NCI-H2227 (cell line): ENCODE measurements around the gene OPN1MW3.
"Not testable (repeated sequence)": the region's sequence is repeated elsewhere in the genome, so short reads cannot be mapped to it uniquely, and the experiment has no call there.

Source experiments
- DNase-seq: peaks from one replicate; lab custom pipeline; 2025; ENCODE audit not compliant: unreplicated experiment; lab: John Stamatoyannopoulos, UW

OPN1MW3 gene

DNA sequence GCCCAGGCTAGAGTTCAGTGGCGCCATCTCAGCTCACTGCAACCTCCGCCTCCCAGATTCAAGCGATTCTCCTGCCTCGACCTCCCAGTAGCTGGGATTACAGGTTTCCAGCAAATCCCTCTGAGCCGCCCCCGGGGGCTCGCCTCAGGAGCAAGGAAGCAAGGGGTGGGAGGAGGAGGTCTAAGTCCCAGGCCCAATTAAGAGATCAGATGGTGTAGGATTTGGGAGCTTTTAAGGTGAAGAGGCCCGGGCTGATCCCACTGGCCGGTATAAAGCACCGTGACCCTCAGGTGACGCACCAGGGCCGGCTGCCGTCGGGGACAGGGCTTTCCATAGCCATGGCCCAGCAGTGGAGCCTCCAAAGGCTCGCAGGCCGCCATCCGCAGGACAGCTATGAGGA, at the start of gene OPN1MW3:
Gene OPN1MW3, plus strand, starts transcription at position 301 of the 400 bp plus-strand sequence. Its CDS starts 38 bp downstream, at position 339.
- not testable (repeated sequence) for DNase-seq

DNA sequence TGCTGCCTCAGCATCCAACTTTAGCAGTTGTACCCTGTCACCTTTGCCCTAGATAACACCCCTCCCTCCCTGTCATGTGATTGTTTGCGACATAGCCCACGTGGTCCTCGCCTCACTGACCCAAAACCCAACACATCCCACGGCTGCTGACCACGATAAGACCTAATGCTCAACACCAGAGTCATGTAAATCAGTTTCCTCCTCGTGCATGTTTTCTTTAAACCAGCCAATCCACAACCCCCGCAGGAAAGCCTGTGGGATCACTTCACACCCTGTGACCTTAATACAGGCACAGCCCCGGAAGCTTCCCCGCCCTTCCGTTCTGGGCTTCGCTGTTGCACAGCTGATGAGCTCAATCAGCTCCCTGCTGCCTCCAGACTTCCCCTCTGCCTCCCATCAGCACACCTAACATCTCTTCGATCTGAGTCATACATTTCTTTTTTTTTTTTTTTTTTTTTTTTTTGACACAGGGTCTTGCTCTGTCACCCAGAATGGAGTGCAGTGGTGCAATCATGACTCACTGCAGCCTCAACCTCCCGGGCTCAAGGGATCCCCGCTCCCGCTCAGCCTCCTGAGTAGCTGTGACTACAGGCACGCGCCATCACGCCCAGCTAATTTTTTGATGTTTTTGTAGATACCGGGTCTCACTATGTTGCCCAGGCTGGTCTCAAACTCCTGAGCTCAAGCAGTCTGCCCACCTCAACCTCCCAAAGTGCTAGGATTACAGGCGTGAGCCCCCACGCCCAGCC, 47.5 kb upstream of the OPN1MW3 start:
- not testable (repeated sequence) for DNase-seq

DNA sequence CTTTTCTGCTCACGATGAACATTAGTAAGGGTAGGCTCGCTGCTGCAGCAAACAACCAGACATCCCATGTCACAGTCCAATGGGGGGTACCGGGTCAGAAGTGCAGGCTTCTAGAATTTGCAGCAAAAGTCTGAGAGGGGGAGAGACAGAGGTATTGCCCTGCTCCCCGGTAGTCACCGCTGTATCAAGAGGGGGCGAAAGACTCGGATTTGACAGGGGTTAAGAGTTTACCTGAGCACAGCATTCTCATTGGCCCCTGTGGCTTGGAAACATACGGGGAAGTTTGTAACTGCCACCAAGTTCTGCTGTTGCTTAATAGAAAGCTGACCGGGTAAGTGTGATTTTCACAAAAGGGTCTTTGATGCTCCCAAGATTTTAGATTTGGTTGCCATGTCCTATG, 46.3 kb upstream of the OPN1MW3 start:
- not testable (repeated sequence) for DNase-seq

DNA sequence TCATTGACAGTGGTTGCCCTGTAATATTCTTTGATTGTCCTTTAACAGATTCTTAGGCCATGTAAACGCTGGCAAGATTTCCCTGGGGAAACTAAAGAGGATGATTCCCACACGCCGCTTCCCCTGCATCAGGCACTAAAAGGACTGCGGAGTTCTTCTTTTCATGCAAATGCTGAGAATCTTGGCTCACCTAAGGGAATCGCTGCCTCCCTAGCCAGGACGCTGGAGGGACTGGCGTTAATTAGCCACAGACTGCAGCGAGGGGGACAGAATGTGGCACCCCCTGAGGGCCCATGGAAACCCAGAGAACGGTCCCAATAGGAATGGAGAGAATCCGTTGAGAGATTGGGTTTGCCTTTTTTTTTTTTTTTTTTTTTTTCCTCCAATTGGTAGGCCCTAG, 45.9 kb upstream of the OPN1MW3 start:
- not testable (repeated sequence) for DNase-seq

DNA sequence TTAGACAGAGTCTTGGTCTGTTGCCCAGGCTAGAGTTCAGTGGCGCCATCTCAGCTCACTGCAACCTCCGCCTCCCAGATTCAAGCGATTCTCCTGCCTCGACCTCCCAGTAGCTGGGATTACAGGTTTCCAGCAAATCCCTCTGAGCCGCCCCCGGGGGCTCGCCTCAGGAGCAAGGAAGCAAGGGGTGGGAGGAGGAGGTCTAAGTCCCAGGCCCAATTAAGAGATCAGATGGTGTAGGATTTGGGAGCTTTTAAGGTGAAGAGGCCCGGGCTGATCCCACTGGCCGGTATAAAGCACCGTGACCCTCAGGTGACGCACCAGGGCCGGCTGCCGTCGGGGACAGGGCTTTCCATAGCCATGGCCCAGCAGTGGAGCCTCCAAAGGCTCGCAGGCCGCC, 37.9 kb upstream of the OPN1MW3 start, which contains the start of gene OPN1MW2:
Gene OPN1MW2, plus strand, starts transcription at position 301 of the 400 bp plus-strand sequence. Its CDS starts 60 bp downstream, at position 361.
- not testable (repeated sequence) for DNase-seq

DNA sequence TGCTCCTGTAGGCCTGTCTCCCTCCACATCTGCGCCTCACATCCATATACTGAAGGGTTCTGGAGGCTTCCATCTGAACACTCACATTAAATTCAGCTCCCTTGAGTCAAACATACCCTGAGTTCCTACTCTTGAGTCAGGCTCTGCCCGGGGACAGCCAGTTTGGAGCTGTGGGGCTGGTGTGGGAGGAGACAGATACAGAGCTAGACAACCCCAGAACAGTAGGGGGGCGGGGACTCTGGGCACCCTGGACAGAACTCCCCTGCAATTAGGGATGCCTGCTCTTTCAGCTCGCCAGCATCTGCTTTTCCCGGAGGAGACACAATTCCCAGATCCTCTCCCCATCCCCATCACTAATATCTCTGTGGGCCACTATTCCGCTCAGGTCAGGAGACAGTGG, 32.1 kb upstream of the OPN1MW3 start:
- not testable (repeated sequence) for DNase-seq

DNA sequence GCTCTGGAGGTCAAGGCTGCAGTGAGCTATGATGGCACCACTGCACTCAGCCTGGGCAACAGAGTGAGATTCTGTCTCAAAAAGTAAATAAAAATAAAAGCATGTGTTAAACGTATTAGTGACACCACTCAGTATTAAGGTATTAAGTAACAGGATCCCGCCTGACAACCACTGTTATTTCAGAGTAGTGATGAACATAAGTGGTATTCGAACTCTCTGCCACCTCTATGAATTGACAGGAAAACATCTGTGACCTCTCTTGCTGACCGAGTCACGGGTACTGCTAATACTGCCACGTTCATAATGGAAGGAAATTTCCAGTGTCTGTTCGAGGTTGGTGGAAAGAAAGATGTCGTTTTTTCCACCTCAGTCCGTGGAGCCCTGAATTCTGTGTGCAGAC, 30.7 kb upstream of the OPN1MW3 start:
- DNase-seq, result not testable (repeated sequence)

DNA sequence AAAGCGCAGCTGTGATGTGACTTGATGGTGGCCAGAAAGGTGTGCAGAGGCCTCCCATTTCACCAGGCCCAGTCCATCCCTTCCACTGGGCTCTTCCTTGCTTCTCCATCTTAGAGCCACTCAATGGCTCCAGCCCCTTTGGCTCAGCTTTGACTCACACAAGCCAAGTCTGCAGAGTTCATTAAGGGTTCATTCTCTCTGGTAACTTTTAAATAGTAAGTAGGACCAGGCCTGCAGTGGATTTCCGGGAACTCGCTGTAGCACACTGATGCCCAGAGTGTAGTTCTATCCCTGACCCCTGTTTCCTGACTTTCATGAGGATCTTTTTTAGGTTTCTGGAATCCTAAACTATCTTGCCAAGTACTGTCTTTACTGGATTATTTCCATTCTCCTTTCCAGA, 25.9 kb upstream of the OPN1MW3 start:
- not testable (repeated sequence) for DNase-seq

DNA sequence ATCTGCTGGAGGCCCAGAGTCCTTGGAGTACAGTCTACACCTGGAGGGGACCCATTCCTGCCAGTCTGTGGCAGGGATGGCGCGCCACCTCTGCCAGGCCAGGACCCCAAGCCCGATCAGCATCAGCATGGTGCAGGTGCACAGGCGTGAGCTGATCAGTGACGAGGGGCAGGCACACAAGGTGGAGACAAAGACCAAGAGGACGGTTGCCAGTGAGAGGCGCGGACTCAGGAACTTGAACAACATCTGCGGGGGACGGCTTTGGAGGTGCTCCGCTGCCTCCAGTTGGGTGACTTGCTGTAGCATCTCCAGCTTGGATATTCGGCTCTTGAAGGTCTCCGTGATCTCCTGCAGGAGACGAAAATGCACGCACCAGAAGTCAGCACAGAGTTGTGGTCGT, 23.8 kb upstream of the OPN1MW3 start:
- DNase-seq, result not testable (repeated sequence)

DNA sequence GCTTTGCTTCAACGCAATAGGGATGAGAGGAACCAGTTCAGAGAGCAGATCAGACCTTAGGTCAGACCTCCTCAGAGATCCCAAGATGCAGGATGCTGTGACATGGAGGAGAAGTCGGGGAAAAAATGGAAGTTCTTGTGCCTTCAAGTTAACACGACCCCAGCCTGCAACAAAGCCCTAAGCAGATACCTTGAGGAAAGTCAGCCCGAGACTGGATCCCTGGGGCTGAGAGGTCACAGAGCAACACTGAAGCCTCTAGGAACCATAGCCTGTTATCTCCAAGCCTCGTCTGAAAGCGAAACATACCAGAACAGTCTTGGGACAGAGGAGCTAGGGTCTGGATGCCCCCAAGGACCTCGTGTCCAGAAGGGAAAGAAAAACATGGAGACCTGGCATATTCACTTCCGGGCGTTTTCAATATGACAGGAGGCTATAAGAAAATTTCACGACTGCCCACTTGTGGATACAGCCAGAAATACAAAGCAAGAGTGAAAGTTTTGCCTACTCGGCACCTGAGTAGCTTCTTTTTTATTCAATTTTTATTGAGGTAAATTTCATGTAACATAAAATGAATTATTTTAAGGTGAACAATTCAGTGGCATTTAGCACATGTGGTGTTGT, 18.3 kb upstream of the OPN1MW3 start:
- not testable (repeated sequence) for DNase-seq

DNA sequence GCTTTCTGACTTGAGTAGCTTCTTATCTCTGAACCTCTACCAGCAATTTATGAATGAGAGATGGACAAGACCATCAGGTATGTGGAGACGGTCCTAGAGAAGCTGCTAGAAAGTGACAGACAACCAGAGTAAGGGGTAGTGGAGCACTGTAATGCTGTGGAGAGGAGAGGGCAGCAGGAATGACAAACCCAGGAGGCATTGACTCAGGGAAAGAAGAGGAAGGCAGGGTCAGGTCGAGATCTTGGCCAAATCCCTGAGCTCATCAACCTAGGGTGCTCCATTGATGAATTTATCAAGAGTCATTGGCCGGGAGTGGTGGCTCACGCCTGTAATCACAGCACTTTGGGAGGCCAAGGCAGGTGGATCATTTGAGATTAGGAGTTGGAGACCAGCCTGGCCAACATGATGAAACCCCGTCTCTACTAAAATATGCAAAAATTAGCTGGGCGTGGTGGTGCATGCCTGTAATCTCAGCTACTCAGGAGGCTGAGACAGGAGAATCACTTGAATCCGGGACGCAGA, 17.3 kb upstream of the OPN1MW3 start:
- not testable (repeated sequence) for DNase-seq

DNA sequence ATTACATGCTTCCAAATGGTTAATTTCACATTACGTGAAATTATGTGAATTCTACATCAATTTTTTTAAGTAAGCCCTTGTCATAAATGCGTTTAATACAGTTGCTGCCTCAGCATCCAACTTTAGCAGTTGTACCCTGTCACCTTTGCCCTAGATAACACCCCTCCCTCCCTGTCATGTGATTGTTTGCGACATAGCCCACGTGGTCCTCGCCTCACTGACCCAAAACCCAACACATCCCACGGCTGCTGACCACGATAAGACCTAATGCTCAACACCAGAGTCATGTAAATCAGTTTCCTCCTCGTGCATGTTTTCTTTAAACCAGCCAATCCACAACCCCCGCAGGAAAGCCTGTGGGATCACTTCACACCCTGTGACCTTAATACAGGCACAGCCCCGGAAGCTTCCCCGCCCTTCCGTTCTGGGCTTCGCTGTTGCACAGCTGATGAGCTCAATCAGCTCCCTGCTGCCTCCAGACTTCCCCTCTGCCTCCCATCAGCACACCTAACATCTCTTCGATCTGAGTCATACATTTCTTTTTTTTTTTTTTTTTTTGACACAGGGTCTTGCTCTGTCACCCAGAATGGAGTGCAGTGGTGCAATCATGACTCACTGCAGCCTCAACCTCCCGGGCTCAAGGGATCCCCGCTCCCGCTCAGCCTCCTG, 9.9 kb upstream of the OPN1MW3 start:
- not testable (repeated sequence) for DNase-seq

DNA sequence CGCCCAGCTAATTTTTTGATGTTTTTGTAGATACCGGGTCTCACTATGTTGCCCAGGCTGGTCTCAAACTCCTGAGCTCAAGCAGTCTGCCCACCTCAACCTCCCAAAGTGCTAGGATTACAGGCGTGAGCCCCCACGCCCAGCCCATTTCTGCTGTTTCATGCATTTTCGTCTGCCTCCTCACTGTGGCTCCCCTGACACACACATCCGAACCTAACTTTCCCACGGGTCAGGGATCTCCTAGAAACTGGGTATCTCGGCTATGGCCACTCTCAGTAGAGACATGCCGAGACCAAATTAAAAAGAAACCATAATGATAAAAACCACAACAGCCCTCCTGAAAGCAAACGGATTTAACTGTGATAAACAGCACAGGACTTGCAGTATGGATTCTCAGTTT, 9.3 kb upstream of the OPN1MW3 start:
- not testable (repeated sequence) for DNase-seq

DNA sequence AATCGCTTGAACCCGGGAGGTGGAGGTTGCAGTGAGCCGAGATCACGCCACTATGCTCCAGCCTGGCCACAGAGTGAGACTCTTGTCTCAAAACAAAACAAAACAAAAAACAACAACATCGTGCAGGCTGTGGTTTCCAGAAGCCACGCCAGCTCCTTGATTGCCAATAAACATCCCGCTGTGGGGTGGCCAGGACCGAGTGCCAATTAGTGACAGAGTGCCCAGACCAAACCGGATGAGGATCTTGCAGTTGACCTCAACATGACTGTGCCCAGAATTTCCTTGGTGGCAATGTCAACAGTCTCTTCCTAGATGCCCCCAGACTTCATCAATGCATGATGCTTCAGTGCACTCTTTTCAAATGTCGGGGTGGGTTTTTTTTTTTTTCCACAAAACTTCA, 1.3 kb downstream of the OPN1MW3 start:
- DNase-seq, result not testable (repeated sequence)

DNA sequence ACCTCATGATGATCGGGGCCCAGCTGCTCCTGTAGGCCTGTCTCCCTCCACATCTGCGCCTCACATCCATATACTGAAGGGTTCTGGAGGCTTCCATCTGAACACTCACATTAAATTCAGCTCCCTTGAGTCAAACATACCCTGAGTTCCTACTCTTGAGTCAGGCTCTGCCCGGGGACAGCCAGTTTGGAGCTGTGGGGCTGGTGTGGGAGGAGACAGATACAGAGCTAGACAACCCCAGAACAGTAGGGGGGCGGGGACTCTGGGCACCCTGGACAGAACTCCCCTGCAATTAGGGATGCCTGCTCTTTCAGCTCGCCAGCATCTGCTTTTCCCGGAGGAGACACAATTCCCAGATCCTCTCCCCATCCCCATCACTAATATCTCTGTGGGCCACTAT, 5.7 kb downstream of the OPN1MW3 start:
- DNase-seq, result not testable (repeated sequence)

DNA sequence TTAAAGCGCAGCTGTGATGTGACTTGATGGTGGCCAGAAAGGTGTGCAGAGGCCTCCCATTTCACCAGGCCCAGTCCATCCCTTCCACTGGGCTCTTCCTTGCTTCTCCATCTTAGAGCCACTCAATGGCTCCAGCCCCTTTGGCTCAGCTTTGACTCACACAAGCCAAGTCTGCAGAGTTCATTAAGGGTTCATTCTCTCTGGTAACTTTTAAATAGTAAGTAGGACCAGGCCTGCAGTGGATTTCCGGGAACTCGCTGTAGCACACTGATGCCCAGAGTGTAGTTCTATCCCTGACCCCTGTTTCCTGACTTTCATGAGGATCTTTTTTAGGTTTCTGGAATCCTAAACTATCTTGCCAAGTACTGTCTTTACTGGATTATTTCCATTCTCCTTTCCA, 11.9 kb downstream of the OPN1MW3 start:
- not testable (repeated sequence) for DNase-seq

DNA sequence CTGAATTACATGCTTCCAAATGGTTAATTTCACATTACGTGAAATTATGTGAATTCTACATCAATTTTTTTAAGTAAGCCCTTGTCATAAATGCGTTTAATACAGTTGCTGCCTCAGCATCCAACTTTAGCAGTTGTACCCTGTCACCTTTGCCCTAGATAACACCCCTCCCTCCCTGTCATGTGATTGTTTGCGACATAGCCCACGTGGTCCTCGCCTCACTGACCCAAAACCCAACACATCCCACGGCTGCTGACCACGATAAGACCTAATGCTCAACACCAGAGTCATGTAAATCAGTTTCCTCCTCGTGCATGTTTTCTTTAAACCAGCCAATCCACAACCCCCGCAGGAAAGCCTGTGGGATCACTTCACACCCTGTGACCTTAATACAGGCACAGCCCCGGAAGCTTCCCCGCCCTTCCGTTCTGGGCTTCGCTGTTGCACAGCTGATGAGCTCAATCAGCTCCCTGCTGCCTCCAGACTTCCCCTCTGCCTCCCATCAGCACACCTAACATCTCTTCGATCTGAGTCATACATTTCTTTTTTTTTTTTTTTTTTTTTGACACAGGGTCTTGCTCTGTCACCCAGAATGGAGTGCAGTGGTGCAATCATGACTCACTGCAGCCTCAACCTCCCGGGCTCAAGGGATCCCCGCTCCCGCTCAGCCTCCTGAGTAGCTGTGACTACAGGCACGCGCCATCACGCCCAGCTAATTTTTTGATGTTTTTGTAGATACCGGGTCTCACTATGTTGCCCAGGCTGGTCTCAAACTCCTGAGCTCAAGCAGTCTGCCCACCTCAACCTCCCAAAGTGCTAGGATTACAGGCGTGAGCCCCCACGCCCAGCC, 27.3 kb downstream of the OPN1MW3 start:
- DNase-seq, result not testable (repeated sequence)

DNA sequence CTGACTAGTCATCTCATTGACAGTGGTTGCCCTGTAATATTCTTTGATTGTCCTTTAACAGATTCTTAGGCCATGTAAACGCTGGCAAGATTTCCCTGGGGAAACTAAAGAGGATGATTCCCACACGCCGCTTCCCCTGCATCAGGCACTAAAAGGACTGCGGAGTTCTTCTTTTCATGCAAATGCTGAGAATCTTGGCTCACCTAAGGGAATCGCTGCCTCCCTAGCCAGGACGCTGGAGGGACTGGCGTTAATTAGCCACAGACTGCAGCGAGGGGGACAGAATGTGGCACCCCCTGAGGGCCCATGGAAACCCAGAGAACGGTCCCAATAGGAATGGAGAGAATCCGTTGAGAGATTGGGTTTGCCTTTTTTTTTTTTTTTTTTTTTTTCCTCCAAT, 29.0 kb downstream of the OPN1MW3 start:
- not testable (repeated sequence) for DNase-seq

DNA sequence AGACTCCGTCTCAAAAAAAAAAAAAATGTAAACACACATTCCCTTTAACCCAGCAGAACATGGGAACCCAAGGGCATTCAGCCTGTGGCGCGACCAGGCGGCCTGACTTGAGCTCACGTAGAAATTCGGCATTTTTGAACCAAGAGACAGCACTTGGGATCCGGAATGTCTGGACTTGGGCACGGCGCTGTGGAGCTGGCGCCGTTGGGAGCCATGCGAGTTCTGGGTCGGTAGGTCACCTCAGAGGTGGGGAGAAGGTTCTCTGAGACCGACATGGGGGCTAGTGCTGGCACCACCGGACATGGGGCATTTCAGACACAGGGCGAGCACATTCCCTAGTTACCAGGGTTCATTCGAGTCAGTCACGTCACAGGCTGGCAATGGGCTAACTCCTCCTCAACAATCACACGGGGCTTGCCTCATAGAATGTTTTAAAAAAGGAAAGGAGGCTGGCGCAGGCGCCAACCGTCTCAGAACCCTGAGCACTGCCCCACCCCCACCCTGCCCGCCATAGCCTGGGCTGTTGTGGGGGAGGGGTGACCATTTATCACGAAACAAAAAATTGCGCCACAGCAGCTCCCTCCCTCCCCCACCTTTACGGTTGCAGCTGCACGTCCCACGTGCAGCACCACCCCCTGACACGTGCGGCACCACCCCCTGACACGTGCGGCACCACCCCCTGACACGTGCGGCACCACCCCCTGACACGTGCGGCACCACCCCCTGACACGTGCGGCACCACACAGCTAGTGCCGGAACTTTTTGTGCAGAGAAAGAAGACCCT, 37.6 kb downstream of the OPN1MW3 start, which contains the start of gene TEX28:
Gene TEX28, minus strand, starts transcription at position 334 of the 784 bp plus-strand sequence. CDS start 3,007 bp downstream, outside the sequence.
- DNase-seq, result no peak
